ENCODE results near the gene CNTN1.
"Not testable (repeated sequence)": the region's sequence is repeated elsewhere in the genome, so short reads cannot be mapped to it uniquely, and the experiment has no call there.

- not testable (repeated sequence) for TF ChIP-seq POLR2AphosphoS5 (IDR thresholded peaks at IDR 0.05); POLR2A (IDR thresholded peaks at IDR 0.05; ENCODE audit: low read depth); EP300 (IDR thresholded peaks at IDR 0.05)
- TF ChIP-seq, protein P1, sequence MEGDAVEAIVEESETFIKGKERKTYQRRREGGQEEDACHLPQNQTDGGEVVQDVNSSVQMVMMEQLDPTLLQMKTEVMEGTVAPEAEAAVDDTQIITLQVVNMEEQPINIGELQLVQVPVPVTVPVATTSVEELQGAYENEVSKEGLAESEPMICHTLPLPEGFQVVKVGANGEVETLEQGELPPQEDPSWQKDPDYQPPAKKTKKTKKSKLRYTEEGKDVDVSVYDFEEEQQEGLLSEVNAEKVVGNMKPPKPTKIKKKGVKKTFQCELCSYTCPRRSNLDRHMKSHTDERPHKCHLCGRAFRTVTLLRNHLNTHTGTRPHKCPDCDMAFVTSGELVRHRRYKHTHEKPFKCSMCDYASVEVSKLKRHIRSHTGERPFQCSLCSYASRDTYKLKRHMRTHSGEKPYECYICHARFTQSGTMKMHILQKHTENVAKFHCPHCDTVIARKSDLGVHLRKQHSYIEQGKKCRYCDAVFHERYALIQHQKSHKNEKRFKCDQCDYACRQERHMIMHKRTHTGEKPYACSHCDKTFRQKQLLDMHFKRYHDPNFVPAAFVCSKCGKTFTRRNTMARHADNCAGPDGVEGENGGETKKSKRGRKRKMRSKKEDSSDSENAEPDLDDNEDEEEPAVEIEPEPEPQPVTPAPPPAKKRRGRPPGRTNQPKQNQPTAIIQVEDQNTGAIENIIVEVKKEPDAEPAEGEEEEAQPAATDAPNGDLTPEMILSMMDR (IDR thresholded peaks at IDR 0.05) = not testable (repeated sequence)
Measured at GRCh38 chr12:40737416-40737815, 45.2 kb downstream of the CNTN1 start.
